NCI-H1092 treated with DMSO at 0.1 percent for 48 hours (cell line): Measurements from ENCODE around the gene PRRC2B.
"Not testable (repeated sequence)": the region's sequence is repeated elsewhere in the genome, so short reads cannot be mapped to it uniquely, and the experiment has no call there.

ENCODE experiments used
- DNase-seq: peaks from one replicate; lab custom pipeline; 2025; lab: John Stamatoyannopoulos, UW

Gene PRRC2B

DNA sequence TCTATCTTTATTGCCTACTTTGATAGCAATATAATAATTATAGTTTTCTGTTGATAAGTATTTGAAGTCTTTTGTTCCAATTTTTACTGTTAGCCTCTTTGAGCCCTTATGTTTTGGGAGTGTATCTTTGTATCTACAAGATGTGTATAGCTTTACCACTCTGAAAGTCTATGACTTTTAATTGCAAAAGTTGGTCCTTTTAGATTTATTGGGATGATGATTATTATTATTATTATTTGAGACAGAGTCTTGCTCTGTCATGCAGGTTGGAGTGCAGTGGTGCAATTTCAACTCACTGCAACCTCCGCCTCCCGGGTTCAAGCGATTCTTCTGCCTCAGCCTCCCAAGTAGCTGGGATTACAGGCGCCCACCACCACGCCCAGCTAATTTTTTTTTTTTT, 78.2 kb downstream of the PRRC2B start:
- not testable (repeated sequence) for DNase-seq

DNA sequence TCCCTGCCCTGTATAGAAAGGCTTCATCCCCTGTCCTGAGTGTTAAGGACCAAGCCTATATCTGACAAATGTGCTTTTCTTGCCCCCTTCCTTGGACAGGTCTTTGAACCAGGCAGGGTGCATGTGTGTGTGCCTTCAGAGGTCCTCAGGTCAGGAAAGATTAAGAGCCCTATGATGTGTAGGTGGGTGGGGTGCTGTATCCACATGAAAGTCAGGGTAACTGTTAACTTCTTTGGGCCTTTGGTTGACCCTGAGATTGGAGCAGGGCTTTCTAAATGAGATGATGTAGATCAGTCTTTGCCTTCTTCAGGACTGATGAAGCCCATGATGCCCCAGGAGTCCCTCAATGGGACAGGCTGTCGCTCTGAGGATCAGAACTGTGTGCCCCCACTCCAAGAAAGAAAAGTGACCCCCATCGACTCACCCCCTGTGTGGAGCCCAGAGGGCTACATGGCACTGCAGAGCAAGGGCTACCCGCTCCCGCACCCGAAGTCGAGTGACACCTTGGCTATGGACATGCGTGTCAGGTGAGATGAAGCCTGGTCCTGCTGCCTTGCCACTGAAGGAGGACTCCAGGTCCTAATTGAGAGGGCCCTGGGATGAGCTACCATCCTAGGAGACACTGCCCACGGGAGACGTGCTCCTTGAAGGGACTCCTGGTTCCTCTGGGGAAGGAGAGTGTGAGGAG, 79.5 kb downstream of the PRRC2B start:
- DNase-seq = no peak

DNA sequence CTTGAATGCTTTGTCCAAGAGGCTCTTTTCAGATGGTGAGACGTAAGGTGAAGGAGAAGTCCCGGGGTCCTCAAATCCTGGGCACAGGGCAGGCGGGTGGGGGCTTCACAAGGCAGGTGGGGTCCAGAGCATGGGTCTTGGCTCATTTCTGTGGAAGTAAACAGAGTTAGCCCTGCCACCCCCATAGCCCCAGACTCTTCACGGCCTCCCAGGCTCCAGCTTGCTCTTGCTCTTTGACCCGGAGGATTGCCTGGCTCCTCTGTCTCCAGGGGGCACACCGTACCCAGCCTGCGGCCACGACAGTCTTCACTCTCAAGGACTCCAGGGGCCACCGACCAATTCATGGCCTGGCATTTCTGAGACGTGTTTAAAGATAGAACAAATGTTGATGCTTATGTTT, 80.0 kb downstream of the PRRC2B start:
- no peak for DNase-seq

GRCh38 chr9:131474711-131475110, 80.8 kb downstream of the PRRC2B start:
- no peak for DNase-seq

DNA sequence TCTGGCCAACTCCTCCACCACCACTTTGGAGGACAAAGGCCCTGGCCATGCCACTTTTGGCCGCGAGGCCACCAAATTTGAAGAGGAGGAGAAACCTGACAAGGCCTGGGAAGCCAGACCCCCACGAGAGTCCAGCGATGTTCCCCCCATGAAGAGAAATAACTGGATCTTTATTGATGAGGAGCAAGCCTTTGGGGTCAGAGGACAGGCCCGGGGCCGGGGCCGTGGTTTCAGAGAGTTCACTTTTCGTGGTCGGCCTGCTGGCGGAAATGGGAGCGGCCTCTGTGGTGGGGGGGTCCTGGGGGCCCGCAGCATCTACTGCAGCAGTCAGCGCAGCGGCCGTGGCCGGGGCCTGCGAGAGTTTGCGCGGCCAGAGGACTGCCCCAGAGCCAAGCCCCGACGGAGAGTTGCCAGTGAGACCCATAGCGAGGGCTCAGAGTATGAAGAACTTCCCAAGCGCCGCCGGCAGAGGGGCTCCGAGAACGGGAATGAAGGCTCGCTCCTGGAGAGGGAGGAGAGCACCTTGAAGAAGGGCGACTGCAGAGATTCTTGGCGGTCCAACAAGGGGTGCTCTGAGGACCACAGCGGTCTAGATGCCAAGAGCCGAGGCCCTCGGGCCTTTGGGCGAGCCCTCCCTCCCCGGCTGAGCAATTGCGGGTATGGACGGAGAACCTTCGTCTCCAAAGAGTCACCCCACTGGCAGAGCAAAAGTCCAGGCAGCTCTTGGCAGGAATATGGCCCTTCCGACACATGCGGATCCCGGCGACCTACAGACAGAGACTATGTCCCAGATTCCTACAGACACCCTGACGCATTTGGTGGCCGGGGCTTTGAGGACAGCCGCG, 81.4 kb downstream of the PRRC2B start:
- no peak for DNase-seq

GRCh38 chr9:131475956-131476776, 82.3 kb downstream of the PRRC2B start:
- no peak for DNase-seq

- no peak for DNase-seq
These were observed 83.0 kb downstream of the PRRC2B start for GRCh38 chr9:131476777-131477345.

GRCh38 chr9:131477367-131477766, 83.5 kb downstream of the PRRC2B start:
- DNase-seq = no peak

GRCh38 chr9:131477816-131478419, 84.0 kb downstream of the PRRC2B start:
- no peak for DNase-seq

- DNase-seq = peak; percentile 22
These were observed 84.6 kb downstream of the PRRC2B start for GRCh38 chr9:131478421-131478868.

DNA sequence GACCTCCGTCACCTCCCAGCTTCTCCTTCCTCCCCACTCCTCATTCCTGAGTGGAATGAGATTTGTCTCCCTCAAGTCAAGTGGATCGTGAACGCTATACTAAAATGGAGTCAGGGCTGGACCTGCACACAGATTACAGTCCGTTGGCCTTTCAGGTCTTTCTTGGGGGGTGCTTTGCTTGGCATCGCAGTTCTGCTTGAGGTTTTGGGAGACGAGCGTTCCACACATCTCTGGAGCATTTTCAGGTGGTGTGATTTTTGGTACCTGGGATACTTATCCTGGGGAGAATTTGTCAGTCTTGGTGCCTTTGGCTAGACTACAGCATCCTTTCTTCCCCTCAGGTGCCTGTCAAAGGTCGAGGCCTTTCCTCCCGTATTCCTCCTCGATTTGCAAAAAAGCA, 85.0 kb downstream of the PRRC2B start:
- DNase-seq = no peak

- no peak for DNase-seq
These were observed 86.4 kb downstream of the PRRC2B start for GRCh38 chr9:131480258-131480657.

DNA sequence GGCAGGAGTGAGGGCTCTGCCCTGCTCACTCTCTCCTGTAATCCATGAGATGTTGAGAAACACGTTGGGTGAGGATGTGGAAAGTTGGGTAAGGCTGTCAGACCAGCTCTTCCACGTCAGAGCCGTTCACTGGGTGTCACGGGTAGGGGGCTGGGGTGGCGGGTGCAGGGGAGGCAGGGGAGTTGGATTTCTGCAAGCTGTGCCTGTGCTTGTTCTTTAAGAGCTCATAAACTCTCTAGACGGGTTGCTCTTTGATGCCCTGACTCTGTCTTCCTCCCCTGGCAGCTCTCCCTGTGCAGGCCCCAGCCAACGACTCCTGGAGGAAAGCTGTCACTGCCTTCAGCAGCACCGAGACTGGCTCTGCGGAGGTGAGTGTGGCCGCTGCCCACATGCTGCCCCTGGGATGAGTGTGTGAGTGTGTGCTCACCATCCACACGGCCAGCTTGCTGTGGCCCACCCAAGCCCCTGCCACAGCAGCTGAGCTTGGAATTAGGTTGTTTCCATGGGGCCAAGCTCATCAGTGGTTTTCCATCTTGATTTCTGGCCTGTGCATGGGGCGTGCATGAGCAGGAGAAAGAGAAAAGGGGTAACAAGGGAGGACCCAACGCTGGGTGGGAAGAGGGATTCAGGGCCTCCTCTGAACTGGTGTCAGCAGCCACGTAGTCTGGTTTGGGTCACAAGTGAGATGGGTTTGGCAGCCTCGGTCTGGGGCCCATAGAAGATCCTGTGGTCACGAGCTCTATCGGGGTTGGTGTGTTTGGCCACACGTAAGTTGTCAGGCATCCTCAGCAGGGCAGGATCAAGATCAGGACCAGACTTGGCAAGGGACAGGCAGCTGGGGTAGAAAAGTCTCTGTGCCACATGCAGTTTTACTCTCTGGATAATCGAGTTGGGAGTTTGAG, 87.8 kb downstream of the PRRC2B start:
- no peak for DNase-seq

GRCh38 chr9:131482343-131483006, 88.6 kb downstream of the PRRC2B start:
- no peak for DNase-seq

DNA sequence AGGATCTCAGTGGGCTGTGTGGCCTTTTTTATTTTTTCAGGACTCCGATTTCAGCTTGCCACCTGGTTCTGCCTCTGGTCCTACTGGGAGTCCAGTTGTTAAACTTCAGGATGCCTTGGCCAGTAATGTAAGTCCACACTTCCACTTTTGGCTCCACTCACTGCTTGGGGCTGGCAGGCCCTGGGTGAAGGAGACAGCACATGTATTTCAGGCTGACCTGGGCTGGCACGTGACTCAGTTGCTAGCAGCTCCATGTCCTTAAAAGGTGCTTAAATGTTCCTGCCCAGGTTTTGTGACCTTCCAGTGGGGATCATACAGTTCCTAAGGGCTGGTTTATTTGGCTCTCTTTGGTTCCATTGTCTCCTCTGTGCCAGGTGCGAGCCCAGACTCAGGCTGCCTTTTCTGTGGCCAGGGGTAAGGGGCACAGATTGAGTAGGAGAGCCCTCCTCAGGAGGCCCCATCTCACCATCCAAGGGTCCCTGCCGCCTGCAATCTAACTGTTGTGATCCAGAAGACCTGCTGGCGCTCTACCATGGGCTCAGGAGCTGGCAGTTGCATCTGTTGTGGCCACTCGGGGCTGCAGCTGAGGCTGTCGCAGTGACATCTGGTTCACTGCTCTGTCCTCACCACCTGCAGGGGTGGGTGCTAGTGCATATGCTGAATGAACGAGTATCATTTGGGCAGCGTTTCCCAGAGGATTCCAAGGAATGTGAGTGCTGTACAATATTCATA, 89.6 kb downstream of the PRRC2B start:
- DNase-seq = no peak

- no peak for DNase-seq
These were observed 90.2 kb downstream of the PRRC2B start for GRCh38 chr9:131484051-131484445.

DNA sequence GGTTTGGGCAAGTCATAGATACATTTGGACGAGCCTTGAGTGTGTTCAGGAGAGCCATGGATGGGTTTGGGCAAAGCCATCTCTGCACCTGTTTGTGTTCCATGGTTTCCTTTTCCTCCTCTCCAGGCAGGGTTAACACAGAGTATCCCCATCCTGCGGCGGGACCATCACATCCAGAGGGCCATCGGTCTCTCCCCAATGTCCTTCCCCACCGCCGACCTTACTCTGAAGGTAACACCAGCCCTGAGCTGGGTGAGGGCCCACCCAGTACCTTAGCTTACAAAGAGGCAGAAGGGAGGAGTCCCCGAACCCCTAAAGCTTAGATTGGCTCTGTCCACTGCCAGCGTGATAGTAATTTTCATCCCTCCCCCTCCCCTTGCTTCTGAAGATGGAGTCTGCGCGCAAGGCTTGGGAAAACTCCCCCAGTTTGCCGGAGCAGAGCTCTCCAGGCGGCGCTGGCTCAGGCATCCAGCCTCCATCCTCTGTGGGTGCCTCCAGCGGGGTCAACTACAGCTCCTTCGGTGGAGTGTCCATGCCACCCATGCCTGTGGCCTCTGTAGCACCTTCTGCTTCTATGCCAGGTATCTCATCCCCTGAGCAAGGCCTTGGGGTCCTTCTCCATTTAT, 90.8 kb downstream of the PRRC2B start:
- DNase-seq = no peak

DNA sequence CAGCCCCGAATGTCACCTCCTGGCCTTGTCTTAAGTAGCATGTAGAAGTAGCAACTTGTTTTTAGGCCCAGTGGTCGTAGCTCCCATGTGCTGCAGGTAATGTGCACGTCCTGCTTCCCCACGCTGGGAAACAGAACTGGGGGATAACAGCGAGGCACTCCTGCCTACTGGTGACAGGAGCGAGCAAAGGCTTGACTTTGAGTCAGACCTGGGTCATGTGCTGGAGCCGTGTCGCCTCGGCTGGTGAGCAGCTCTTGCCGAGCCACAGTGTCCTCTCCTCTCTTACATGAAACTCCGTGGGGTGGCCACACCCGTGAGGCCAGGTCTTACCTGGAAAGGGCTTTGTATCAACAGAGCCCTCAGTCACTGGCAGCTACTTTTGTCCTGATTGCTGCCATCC, 91.3 kb downstream of the PRRC2B start:
- DNase-seq = no peak
